Islet precursor cell (in vitro differentiated cells): ENCODE results near the gene HES5.
"Not testable (repeated sequence)": the region's sequence is repeated elsewhere in the genome, so short reads cannot be mapped to it uniquely, and the experiment has no call there.

Experiments
- DNase-seq: peaks from one replicate; pipeline ENCODE4 v3.0.0-alpha.2; 2018

HES5 gene

GRCh38 chr1:2560299-2561073 is 30.4 kb upstream of the HES5 start:
- no peak for DNase-seq

GRCh38 chr1:2559509-2560298 is 29.6 kb upstream of the HES5 start:
- no peak for DNase-seq

GRCh38 chr1:2558861-2559260 is 28.8 kb upstream of the HES5 start:
- no peak for DNase-seq

GRCh38 chr1:2558420-2558819 is 28.4 kb upstream of the HES5 start:
- no peak for DNase-seq

- no peak for DNase-seq
These were observed 27.7 kb upstream of the HES5 start for GRCh38 chr1:2557482-2558400.

- DNase-seq, result no peak
These were observed 26.8 kb upstream of the HES5 start for GRCh38 chr1:2556678-2557481.

GRCh38 chr1:2556277-2556677 is 26.2 kb upstream of the HES5 start, which contains the start of gene TNFRSF14:
Gene TNFRSF14, plus strand, starts transcription at chr1:2556371. Its CDS starts 294 bp downstream, at chr1:2556665.
- DNase-seq, result no peak

GRCh38 chr1:2555634-2556276 is 25.7 kb upstream of the HES5 start:
- DNase-seq, result no peak

- DNase-seq, result no peak
These were observed 24.7 kb upstream of the HES5 start for GRCh38 chr1:2554621-2555387.

GRCh38 chr1:2553871-2554620 is 24.0 kb upstream of the HES5 start:
- DNase-seq, result no peak

GRCh38 chr1:2553076-2553475 is 23.0 kb upstream of the HES5 start:
- not testable (repeated sequence) for DNase-seq

GRCh38 chr1:2552189-2552588 is 22.1 kb upstream of the HES5 start:
- no peak for DNase-seq

- not testable (repeated sequence) for DNase-seq
These were observed 21.5 kb upstream of the HES5 start for GRCh38 chr1:2551544-2551943.

GRCh38 chr1:2550309-2550861 is 20.3 kb upstream of the HES5 start:
- not testable (repeated sequence) for DNase-seq

- DNase-seq, result not testable (repeated sequence)
These were observed 19.4 kb upstream of the HES5 start for GRCh38 chr1:2549367-2550029.

- DNase-seq, result peak; percentile 90
These were observed 18.1 kb upstream of the HES5 start for GRCh38 chr1:2548068-2548589.

GRCh38 chr1:2547210-2548067 is 17.4 kb upstream of the HES5 start:
- no peak for DNase-seq
